Measurements from ENCODE around the gene VSTM2B. TPM values are rescaled to one million over a fixed set of nuclear protein-coding genes. Genes with fewer than 3 reads are reported as not detected.

The VSTM2B gene
- total RNA-seq, 1 donor from 2014 or later = not detected

- H3K4me1 Mint-ChIP-seq (ENCODE audit: low read depth) = no peaks in the 10 kb centered on the region
- DNase-seq (ENCODE audit: low spot score) = peak; percentile 72
- H3K4me3 Mint-ChIP-seq (ENCODE audit: unreplicated experiment) = no peak overlapping the region
- no peaks in the 10 kb centered on the region for H3K27me3 Mint-ChIP-seq (ENCODE audit: low read depth)
- no peaks in the 10 kb centered on the region for H3K36me3 Mint-ChIP-seq (ENCODE audit: low read depth)
- TF ChIP-seq CTCF (IDR thresholded peaks at IDR 0.05) = no peak
- H3K27ac Mint-ChIP-seq (ENCODE audit: unreplicated experiment) = no peak overlapping the region
- H3K9me3 Mint-ChIP-seq (ENCODE audit: low read depth) = peaks cover 28% of the 10 kb centered on the region
These were observed 45.9 kb upstream of the VSTM2B start for GRCh38 chr19:29479941-29480340.

GRCh38 chr19:29480507-29480906, 45.3 kb upstream of the VSTM2B start:
- no peak overlapping the region for H3K4me3 Mint-ChIP-seq (ENCODE audit: unreplicated experiment)
- H3K4me1 Mint-ChIP-seq (ENCODE audit: low read depth) = no peaks in the 10 kb centered on the region
- DNase-seq (ENCODE audit: low spot score) = peak; percentile 58
- H3K27me3 Mint-ChIP-seq (ENCODE audit: low read depth) = no peaks in the 10 kb centered on the region
- H3K9me3 Mint-ChIP-seq (ENCODE audit: low read depth) = peaks cover 28% of the 10 kb centered on the region
- no peak for TF ChIP-seq CTCF (IDR thresholded peaks at IDR 0.05)
- no peak overlapping the region for H3K27ac Mint-ChIP-seq (ENCODE audit: unreplicated experiment)
- H3K36me3 Mint-ChIP-seq (ENCODE audit: low read depth) = no peaks in the 10 kb centered on the region

- Mint-ChIP-seq H3K27me3 (ENCODE audit: low read depth) (no peaks in the 10 kb centered on the region), H3K4me1 (ENCODE audit: low read depth) (no peaks in the 10 kb centered on the region), H3K9me3 (ENCODE audit: low read depth) (peaks cover 33% of the 10 kb centered on the region), H3K27ac (ENCODE audit: unreplicated experiment) (no peak overlapping the region), H3K4me3 (ENCODE audit: unreplicated experiment) (no peak overlapping the region), H3K36me3 (ENCODE audit: low read depth) (no peaks in the 10 kb centered on the region)
- DNase-seq (ENCODE audit: low spot score) = no peak
- TF ChIP-seq CTCF (IDR thresholded peaks at IDR 0.05) = no peak
These were observed 42.7 kb upstream of the VSTM2B start for GRCh38 chr19:29482855-29483640.

GRCh38 chr19:29483641-29483920, 42.2 kb upstream of the VSTM2B start:
- no peaks in the 10 kb centered on the region for H3K27me3 Mint-ChIP-seq (ENCODE audit: low read depth)

GRCh38 chr19:29483944-29484581, 41.7 kb upstream of the VSTM2B start:
- no peak overlapping the region for H3K4me3 Mint-ChIP-seq (ENCODE audit: unreplicated experiment)
- DNase-seq (ENCODE audit: low spot score) = peak; percentile 69
- peaks cover 33% of the 10 kb centered on the region for H3K9me3 Mint-ChIP-seq (ENCODE audit: low read depth)
- TF ChIP-seq CTCF (IDR thresholded peaks at IDR 0.05) = no peak
- H3K36me3 Mint-ChIP-seq (ENCODE audit: low read depth) = no peaks in the 10 kb centered on the region
- no peaks in the 10 kb centered on the region for H3K27me3 Mint-ChIP-seq (ENCODE audit: low read depth)
- H3K4me1 Mint-ChIP-seq (ENCODE audit: low read depth) = no peaks in the 10 kb centered on the region
- no peak overlapping the region for H3K27ac Mint-ChIP-seq (ENCODE audit: unreplicated experiment)

More at GRCh38 chr19:29483641-29483920, 42.2 kb upstream of the VSTM2B start:
- Mint-ChIP-seq H3K4me3 (ENCODE audit: unreplicated experiment) (no peak overlapping the region), H3K4me1 (ENCODE audit: low read depth) (no peaks in the 10 kb centered on the region), H3K36me3 (ENCODE audit: low read depth) (no peaks in the 10 kb centered on the region), H3K9me3 (ENCODE audit: low read depth) (peaks cover 33% of the 10 kb centered on the region), H3K27ac (ENCODE audit: unreplicated experiment) (no peak overlapping the region)
- peak; percentile 44 for DNase-seq (ENCODE audit: low spot score)
- no peak for TF ChIP-seq CTCF (IDR thresholded peaks at IDR 0.05)

Measured in chondrocyte (in vitro differentiated cells).